Nephron (organoid): ENCODE results near the gene PROC.
"Not testable (repeated sequence)": the region's sequence is repeated elsewhere in the genome, so short reads cannot be mapped to it uniquely, and the experiment has no call there.

Source experiments
- H3K27ac Mint-ChIP-seq, 3 experiments: 2 replicates each; pipeline ENCODE4 v1.8.0; 2020; ENCODE audit warnings: mixed read lengths in 3 of 3, mild to moderate bottlenecking in 2 of 3, moderate library complexity in 1 of 3
- H3K27me3 Mint-ChIP-seq: 2 replicates; pipeline ENCODE4 v1.8.0; 2021; ENCODE audit warnings: low read depth, mild to moderate bottlenecking, moderate library complexity, mixed read lengths
- H3K36me3 Mint-ChIP-seq: 2 replicates; pipeline ENCODE4 v1.8.0; 2020; ENCODE audit warnings: low read depth, mixed read lengths
- H3K4me1 Mint-ChIP-seq: 2 replicates; pipeline ENCODE4 v1.8.0; 2020; ENCODE audit warnings: mixed read lengths
- H3K4me3 Mint-ChIP-seq, 3 experiments: 2 replicates each; pipeline ENCODE4 v1.8.0; 2020; ENCODE audit warnings: mild to moderate bottlenecking in 3 of 3, mixed read lengths in 3 of 3, moderate library complexity in 2 of 3
- H3K9me3 Mint-ChIP-seq: 2 replicates; pipeline ENCODE4 v1.8.0; 2020; ENCODE audit warnings: mixed read lengths
- CTCF ChIP-seq, 3 experiments: fragments of 200-600 bp; sonication (generic); IDR thresholded peaks; one replicate each; pipeline ENCODE4 v1.5.0; 2021; ENCODE audit warnings: antibody characterized with exemption in 3 of 3; ENCODE audit not compliant: unreplicated experiment in 3 of 3

PROC gene

DNA sequence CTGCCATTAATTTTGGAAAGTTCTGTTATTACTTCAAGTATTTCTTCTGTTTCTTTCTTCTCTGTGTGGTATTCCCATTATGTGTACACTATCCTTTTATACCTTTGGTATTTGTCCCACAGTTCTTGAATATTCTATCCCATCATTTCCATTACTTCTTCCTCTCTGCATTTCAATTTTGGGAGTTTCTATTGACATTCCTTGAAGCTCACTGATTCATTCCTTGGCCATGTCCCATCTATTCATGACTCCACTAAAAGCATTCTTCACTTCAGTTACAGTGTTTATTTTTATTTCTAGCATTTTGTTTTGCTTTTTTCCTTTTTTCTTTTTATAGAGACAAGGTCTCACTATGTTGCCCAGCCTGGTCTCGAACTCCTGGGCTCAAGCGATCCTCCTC, 30.3 kb downstream of the PROC start:
- TF ChIP-seq CTCF (IDR thresholded peaks at IDR 0.05; ENCODE audit: unreplicated experiment in 3 of 3), result no peak
- H3K4me3 Mint-ChIP-seq, result no peak overlapping the region
- H3K27me3 Mint-ChIP-seq, result no peaks in the 10 kb centered on the region
- H3K27ac Mint-ChIP-seq, result no peak overlapping the region
- peaks cover 17% of the 10 kb centered on the region for H3K9me3 Mint-ChIP-seq
- H3K36me3 Mint-ChIP-seq, result peaks cover 8% of the 10 kb centered on the region
- peaks cover 7% of the 10 kb centered on the region for H3K4me1 Mint-ChIP-seq

DNA sequence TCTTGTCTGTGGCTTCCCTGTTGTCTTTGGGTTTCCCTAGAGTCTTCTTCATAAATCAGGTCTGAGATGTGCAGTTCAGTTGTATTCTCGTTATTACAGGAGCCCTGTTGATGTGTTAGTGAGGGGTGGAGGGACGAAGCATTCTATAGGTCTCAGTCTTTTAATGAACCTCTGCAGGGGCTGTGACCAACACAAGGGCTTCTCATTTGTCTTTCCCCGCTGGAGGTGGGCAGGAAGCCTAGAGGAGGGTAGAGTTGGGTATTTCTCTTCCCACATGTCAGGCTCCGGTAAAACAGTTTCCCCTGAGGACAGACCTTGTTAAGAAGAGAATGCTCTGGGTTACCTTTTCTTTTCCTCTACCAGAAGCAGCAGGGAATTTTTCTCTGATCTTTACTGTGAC, 31.2 kb downstream of the PROC start:
- H3K27me3 Mint-ChIP-seq, result no peaks in the 10 kb centered on the region
- peaks cover 7% of the 10 kb centered on the region for H3K4me1 Mint-ChIP-seq
- H3K36me3 Mint-ChIP-seq, result peaks cover 8% of the 10 kb centered on the region
- TF ChIP-seq CTCF (IDR thresholded peaks at IDR 0.05; ENCODE audit: unreplicated experiment in 3 of 3), result no peak
- H3K27ac Mint-ChIP-seq, result peak overlapping the region in 2 of 3 experiments; percentile 60 to 69
- peaks cover 14% of the 10 kb centered on the region for H3K9me3 Mint-ChIP-seq
- H3K4me3 Mint-ChIP-seq, result no peak overlapping the region

DNA sequence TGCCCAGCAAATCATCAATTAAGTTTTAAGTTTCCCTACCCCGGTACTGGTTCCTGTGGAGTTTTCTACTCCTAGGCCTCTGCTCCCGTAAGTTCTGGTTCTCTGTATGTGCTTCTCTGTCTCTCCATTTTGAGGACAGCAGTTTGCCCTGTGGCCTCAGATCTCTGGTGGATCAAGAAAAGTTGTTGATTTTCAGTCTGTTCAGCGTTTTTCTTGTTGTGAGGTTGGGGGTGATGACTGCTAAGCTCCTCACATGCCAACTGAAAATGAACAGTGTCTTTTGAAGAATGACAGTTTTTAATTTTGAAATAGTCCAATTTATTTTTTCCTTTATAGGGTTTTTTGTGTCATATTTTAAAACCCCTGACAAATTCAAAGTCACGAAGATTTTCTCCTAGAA, 31.7 kb downstream of the PROC start:
- Mint-ChIP-seq H3K36me3 (peaks cover 8% of the 10 kb centered on the region), H3K4me3 (no peak overlapping the region), H3K9me3 (peaks cover 11% of the 10 kb centered on the region), H3K27ac (peak overlapping the region in 2 of 3 experiments; percentile 60 to 69), H3K4me1 (peaks cover 7% of the 10 kb centered on the region), H3K27me3 (no peaks in the 10 kb centered on the region)
- no peak for TF ChIP-seq CTCF (IDR thresholded peaks at IDR 0.05; ENCODE audit: unreplicated experiment in 3 of 3)

DNA sequence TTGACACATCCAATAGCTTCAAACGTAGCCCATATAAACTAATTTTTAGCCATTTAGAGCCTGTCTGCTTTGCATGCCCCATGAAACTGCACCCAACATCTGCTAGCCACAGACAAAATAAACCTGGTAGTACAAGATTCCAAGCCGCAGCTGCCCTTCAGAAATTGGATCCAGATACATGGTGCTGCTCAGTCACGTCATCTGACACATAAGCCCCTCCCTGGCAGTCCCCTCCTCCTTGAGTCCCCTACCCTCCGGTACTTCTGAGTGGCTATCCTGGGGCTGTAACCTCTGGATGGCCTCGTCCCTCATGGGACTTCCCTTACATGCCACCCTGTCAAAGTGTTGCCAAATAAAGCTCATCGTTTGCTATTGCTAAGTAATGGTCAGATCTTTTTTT, 33.8 kb downstream of the PROC start:
- no peak overlapping the region for H3K27ac Mint-ChIP-seq
- H3K27me3 Mint-ChIP-seq, result no peaks in the 10 kb centered on the region
- peaks cover 20% of the 10 kb centered on the region for H3K4me1 Mint-ChIP-seq
- no peak overlapping the region for H3K4me3 Mint-ChIP-seq
- peaks cover 11% of the 10 kb centered on the region for H3K36me3 Mint-ChIP-seq
- no peak for TF ChIP-seq CTCF (IDR thresholded peaks at IDR 0.05; ENCODE audit: unreplicated experiment in 3 of 3)
- H3K9me3 Mint-ChIP-seq, result peaks cover 6% of the 10 kb centered on the region

GRCh38 chr2:127452423-127452822, 34.2 kb downstream of the PROC start:
- not testable (repeated sequence) for H3K4me3 Mint-ChIP-seq, H3K9me3 Mint-ChIP-seq, H3K27ac Mint-ChIP-seq, H3K27me3 Mint-ChIP-seq
- Mint-ChIP-seq H3K4me1 (peaks cover 20% of the 10 kb centered on the region), H3K36me3 (peaks cover 11% of the 10 kb centered on the region)

GRCh38 chr2:127453013-127453391, 34.8 kb downstream of the PROC start:
- no peaks in the 10 kb centered on the region for H3K27me3 Mint-ChIP-seq

More at GRCh38 chr2:127453013-127453391, 34.8 kb downstream of the PROC start:
- no peak overlapping the region for H3K27ac Mint-ChIP-seq
- no peak for TF ChIP-seq CTCF (IDR thresholded peaks at IDR 0.05; ENCODE audit: unreplicated experiment in 3 of 3)
- peaks cover 20% of the 10 kb centered on the region for H3K4me1 Mint-ChIP-seq
- no peak overlapping the region for H3K4me3 Mint-ChIP-seq
- H3K36me3 Mint-ChIP-seq, result peaks cover 11% of the 10 kb centered on the region
- no peaks in the 10 kb centered on the region for H3K9me3 Mint-ChIP-seq
